ENCODE measurements around the gene SLC12A9. TPM values are rescaled to one million over a fixed set of nuclear protein-coding genes. Genes with fewer than 3 reads are reported as not detected.

SLC12A9 gene
- total RNA-seq, 5 donors from 2014 or later (not counting 1 experiment from before 2014, with no cell fraction given) = 49.9 to 72.6 (median 70.2) TPM

DNA sequence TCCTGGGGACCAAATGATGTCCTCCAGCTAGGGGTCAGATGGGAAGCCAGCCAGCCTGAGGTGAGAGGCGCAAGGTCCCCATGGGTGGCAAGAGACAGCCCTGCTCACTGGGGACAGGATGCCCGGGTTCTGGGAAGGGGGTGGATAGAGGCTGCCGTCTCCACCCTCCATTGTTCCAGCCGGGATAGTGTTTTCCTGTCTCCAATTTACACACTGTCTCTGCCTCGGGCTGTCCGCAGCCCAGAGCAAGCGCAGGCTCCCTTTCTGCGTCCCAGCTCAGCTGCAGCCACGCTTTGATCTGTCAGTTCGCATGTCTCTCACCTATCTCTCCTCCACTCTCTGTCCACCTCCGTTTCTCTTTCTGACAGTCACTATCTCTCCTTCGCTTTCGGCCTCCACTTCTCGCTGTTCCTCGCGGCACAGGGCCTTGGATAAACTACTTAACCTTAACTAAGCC is 27.3 kb upstream of the SLC12A9 start:
- Histone ChIP-seq H3K4me1 (ENCODE audit: control insufficient read depth in 1 of 2, extremely low read depth in 1 of 2, insufficient read depth in 2 of 2, low read length in 2 of 2) (peaks cover 12 to 26% of the 10 kb centered on the region in 2 experiments), H3K9me3 (no peaks in the 10 kb centered on the region), H3K27me3 (replicated peaks in 1 of 2; ENCODE audit: control insufficient read depth in 2 of 2, extremely low read depth in 1 of 2, insufficient read depth in 2 of 2, low read length in 1 of 2) (peaks cover 2 to 61% of the 10 kb centered on the region in 2 experiments), H3K27ac (ENCODE audit: low read length) (no peak overlapping the region), H3K4me3 (ENCODE audit: control insufficient read depth in 1 of 2, extremely low read depth in 1 of 2, low read length in 1 of 2) (no peak overlapping the region), H3K36me3 (ENCODE audit: control insufficient read depth in 2 of 2, extremely low read depth in 1 of 2, insufficient read depth in 1 of 2, low read length in 1 of 2) (no peaks in the 10 kb centered on the region)
- 87% methylated on average over 7 of the region's 16 CpGs for WGBS (ENCODE audit: insufficient coverage)
- ATAC-seq (replicated peaks in 1 of 4) = no peak
- POLR2A ChIA-PET = no interaction called here
- no peak for DNase-seq
- H3K4me1 Mint-ChIP-seq = peaks cover 18 to 26% (median 25%) of the 10 kb centered on the region in 3 donors
- peaks cover 26 to 42% of the 10 kb centered on the region in 2 donors for H3K27me3 Mint-ChIP-seq
- H3K36me3 Mint-ChIP-seq = no peaks in the 10 kb centered on the region
- peak overlapping the region in 1 of 2 donors; percentile 44 for H3K27ac Mint-ChIP-seq
- H3K9me3 Mint-ChIP-seq = no peaks in the 10 kb centered on the region
- H3K4me3 Mint-ChIP-seq = peak overlapping the region in 1 of 3 donors; percentile 80
- CTCF ChIA-PET = no interaction called here

DNA sequence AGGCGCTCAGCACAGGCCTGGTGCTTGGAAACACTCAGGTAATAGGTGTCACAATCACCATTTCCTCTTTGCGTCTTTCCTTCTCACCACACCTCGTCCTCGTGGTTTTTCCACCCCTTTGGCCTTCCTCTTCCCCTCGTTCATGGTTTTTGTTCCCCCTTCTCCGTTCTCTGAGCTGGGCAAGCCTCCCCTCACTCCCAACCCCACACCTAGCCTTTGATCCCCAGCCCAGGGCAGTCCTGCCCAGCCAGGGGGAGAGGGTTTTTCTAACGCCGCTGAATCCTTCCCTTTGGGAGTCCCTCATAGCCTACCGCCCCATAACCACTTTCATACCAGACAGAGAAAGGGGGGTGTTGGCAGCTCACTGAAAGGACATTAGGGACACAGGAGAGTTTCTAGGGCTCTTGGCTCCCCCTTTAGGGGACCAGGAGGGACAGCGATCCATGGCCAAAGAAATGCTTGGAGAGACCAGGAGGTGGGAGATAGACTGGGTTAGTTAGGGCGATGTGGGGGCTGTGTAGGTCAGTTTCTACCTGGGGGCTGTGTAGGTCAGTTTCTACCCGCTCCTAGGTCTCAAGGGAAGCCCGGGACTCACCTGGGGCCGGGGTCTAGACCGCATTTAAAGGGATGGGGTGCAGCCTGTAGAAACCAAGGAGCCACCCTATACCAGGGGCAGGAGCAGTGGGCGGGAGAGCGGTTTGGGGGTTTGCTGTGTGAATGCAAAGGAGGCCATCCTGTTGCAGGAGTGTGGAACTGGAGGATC is 26.6 kb upstream of the SLC12A9 start:
- H3K27me3 ChIP-seq (replicated peaks in 1 of 2; ENCODE audit: control insufficient read depth in 2 of 2, extremely low read depth in 1 of 2, insufficient read depth in 2 of 2, low read length in 1 of 2) = peaks cover 2 to 61% of the 10 kb centered on the region in 2 experiments
- POLR2A ChIA-PET = no interaction called here
- ATAC-seq (replicated peaks in 1 of 4) (no peak), DNase-seq (no peak)
- peak overlapping the region; percentile 70 to 80 (median 76) for H3K4me3 Mint-ChIP-seq
- H3K9me3 ChIP-seq = no peaks in the 10 kb centered on the region
- peak overlapping the region in 1 of 2 donors; percentile 44 for H3K27ac Mint-ChIP-seq
- H3K4me1 Mint-ChIP-seq = peaks cover 18 to 26% (median 25%) of the 10 kb centered on the region in 3 donors
- no peak overlapping the region for H3K4me3 ChIP-seq (ENCODE audit: control insufficient read depth in 1 of 2, extremely low read depth in 1 of 2, low read length in 1 of 2)
- no peak overlapping the region for H3K27ac ChIP-seq (ENCODE audit: low read length)
- CTCF ChIA-PET = no interaction called here
- no peaks in the 10 kb centered on the region for H3K9me3 Mint-ChIP-seq
- no peaks in the 10 kb centered on the region for H3K36me3 Mint-ChIP-seq
- 20% methylated on average over 11 of the region's 17 CpGs for WGBS (ENCODE audit: insufficient coverage)
- H3K36me3 ChIP-seq (ENCODE audit: control insufficient read depth in 2 of 2, extremely low read depth in 1 of 2, insufficient read depth in 1 of 2, low read length in 1 of 2) = no peaks in the 10 kb centered on the region
- peaks cover 12 to 26% of the 10 kb centered on the region in 2 experiments for H3K4me1 ChIP-seq (ENCODE audit: control insufficient read depth in 1 of 2, extremely low read depth in 1 of 2, insufficient read depth in 2 of 2, low read length in 2 of 2)
- H3K27me3 Mint-ChIP-seq = peaks cover 26 to 44% of the 10 kb centered on the region in 2 donors

DNA sequence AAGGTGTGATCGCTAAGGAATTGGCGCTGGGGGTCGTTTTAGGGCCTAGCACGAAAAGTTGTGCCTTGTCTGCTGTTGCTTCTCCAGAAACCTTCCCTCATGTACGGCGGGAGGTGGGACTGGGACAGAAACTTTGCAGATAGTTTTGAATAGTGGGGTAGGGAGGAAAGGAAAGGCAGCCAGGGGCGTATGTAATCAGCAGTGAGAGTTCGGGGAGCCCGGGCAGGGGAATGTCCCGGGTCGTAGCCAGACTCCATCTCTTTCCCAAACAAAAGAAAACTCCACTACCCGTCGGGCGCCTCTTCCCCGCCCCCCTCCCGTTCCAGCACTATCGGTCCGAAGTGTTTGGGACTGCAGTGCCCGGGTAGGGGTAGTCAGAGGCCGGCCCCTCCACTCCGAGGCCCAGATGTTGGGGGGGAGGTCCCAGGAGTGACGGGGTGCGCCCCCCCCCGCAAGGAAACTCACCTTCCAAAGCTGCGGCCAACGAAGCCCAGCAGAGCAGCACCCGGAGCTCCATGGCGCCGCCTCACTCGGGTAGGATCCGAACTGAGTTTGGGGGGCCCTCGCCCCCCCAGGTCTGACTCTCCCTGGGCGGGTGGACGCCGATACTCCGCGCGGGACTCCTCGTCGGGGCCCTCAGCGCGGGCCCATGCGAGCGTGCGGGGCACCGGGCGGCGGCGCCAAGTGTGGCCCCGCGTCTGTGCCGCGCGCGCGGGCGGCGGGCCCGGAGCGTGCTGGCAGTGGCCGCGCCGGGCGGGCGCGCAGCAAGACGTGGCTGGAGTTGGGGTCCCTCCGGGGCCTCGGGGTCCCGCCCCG is 25.8 kb upstream of the SLC12A9 start:
- H3K27me3 ChIP-seq (replicated peaks in 1 of 2; ENCODE audit: control insufficient read depth in 2 of 2, extremely low read depth in 1 of 2, insufficient read depth in 2 of 2, low read length in 1 of 2) = peaks cover 2 to 64% of the 10 kb centered on the region in 2 experiments
- Mint-ChIP-seq H3K27me3 (peaks cover 26 to 46% of the 10 kb centered on the region in 2 donors), H3K4me1 (peaks cover 18 to 26% (median 25%) of the 10 kb centered on the region in 3 donors), H3K4me3 (peak overlapping the region; percentile 70 to 80 (median 76)), H3K9me3 (no peaks in the 10 kb centered on the region), H3K36me3 (no peaks in the 10 kb centered on the region), H3K27ac (no peak overlapping the region)
- CTCF ChIA-PET = no interaction called here
- peak overlapping the region in 1 of 2 donors; percentile 57 for H3K4me3 ChIP-seq (ENCODE audit: control insufficient read depth in 1 of 2, extremely low read depth in 1 of 2, low read length in 1 of 2)
- H3K36me3 ChIP-seq (ENCODE audit: control insufficient read depth in 2 of 2, extremely low read depth in 1 of 2, insufficient read depth in 1 of 2, low read length in 1 of 2) = no peaks in the 10 kb centered on the region
- no peak for DNase-seq
- H3K27ac ChIP-seq (ENCODE audit: low read length) = no peak overlapping the region
- no peaks in the 10 kb centered on the region for H3K9me3 ChIP-seq
- WGBS (ENCODE audit: insufficient coverage) = 1% methylated on average over 49 of the region's 71 CpGs
- POLR2A ChIA-PET = no interaction called here
- peaks cover 12 to 26% of the 10 kb centered on the region in 2 experiments for H3K4me1 ChIP-seq (ENCODE audit: control insufficient read depth in 1 of 2, extremely low read depth in 1 of 2, insufficient read depth in 2 of 2, low read length in 2 of 2)
- ATAC-seq (replicated peaks in 1 of 4) = peak; percentile 36 to 54 (median 50)

DNA sequence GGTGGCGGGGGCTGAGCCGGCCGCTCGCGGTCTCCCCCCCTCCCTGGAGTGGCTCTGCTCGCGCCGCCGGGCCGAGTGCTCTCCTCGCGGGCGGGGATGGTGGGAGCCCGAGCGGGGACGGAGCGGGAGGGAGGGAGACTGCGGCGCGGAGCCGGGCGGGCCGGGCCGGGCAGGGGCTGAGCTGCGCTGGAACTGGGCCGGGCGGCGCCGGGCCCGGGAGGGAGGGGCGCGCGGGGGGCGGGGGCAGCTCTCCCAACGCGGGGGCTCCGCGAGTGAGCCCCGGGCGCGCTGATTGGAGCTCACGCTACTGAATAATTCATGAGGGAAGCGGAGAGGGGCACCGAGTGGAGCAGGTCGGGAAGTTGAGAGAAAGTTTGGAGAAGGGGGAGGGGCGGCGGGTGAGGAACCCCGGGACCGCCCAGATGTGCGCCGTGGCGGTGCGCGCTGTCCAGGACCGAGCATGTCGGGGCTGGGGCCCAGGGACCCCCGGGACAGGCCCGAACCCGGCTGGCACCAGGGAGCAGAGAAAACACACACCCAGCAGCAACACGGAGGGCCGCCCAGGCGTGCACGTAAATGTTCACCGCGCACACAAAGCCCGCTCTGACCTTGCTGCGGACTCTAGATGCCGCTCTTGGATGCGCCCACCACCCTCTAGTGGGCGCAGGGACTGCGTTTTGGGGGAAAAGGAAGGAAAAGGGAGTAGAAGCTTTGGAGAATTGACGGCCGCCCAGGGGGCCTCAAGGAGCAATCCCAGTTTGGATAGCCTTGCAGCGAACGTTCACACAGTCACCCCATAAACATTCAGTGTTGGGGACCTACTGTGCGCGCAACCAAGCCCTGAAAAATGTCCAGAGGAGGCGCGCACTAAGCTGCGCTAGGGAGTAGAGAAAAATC is 24.9 kb upstream of the SLC12A9 start, which contains the start of gene EPHB4:
Gene EPHB4 (minus strand): TSS at position 194 of the 897 bp plus-strand sequence. CDS start 493 bp downstream, outside the sequence.
- H3K4me1 Mint-ChIP-seq = peaks cover 18 to 26% (median 25%) of the 10 kb centered on the region in 3 donors
- H3K36me3 Mint-ChIP-seq = no peaks in the 10 kb centered on the region
- H3K4me3 Mint-ChIP-seq = peak within 1 kb of the TSS; percentile 70 to 86 (median 76)
- Histone ChIP-seq H3K27ac (ENCODE audit: low read length) (no peak within 1 kb of the TSS), H3K36me3 (ENCODE audit: control insufficient read depth in 2 of 2, extremely low read depth in 1 of 2, insufficient read depth in 1 of 2, low read length in 1 of 2) (no peaks in the 10 kb centered on the region), H3K4me1 (ENCODE audit: control insufficient read depth in 1 of 2, extremely low read depth in 1 of 2, insufficient read depth in 2 of 2, low read length in 2 of 2) (peaks cover 12 to 26% of the 10 kb centered on the region in 2 experiments), H3K4me3 (ENCODE audit: control insufficient read depth in 1 of 2, extremely low read depth in 1 of 2, low read length in 1 of 2) (peak within 1 kb of the TSS; percentile 30 to 80), H3K27me3 (replicated peaks in 1 of 2; ENCODE audit: control insufficient read depth in 2 of 2, extremely low read depth in 1 of 2, insufficient read depth in 2 of 2, low read length in 1 of 2) (peaks cover 2 to 67% of the 10 kb centered on the region in 2 experiments), H3K9me3 (no peaks in the 10 kb centered on the region)
- WGBS (ENCODE audit: insufficient coverage) = 2% methylated on average over 46 of the region's 80 CpGs
- ATAC-seq (replicated peaks in 1 of 4) (peak; percentile 37 to 55 (median 46)), DNase-seq (no peak)
- CTCF ChIA-PET = no interaction called here
- no peak within 1 kb of the TSS for H3K27ac Mint-ChIP-seq
- POLR2A ChIA-PET = no interaction called here
- no peaks in the 10 kb centered on the region for H3K9me3 Mint-ChIP-seq
- H3K27me3 Mint-ChIP-seq = peaks cover 26 to 46% of the 10 kb centered on the region in 2 donors

DNA sequence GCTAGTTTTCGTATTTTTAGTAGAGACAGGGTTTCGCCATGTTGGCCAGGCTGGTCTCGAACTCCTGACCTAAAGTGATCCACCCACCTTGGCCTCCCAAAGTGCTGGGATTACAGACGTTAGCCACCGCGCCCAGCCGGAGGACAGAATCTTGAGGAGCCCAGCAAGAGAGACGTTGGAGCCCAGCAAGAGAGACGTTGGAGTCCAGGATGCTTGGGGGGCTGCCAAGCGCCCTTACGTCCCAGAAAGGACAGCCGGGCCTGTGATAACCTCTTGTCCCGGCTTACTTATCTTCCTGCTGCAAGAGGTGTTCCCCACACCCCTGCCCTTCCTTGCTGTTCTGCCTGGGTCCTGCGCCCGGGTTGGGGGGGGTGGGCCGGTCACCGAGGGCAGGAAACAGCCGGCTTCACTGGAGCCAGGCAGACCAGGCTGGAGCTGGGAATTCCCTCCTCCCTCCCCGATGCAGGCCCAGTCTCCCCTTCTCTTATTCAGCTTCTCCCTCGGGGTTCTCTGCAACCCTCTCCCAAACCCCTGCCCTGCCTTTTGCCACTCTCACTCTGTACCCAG is 23.3 kb upstream of the SLC12A9 start:
- Histone ChIP-seq H3K36me3 (ENCODE audit: control insufficient read depth in 2 of 2, extremely low read depth in 1 of 2, insufficient read depth in 1 of 2, low read length in 1 of 2) (no peaks in the 10 kb centered on the region), H3K9me3 (no peaks in the 10 kb centered on the region), H3K27me3 (replicated peaks in 1 of 2; ENCODE audit: control insufficient read depth in 2 of 2, extremely low read depth in 1 of 2, insufficient read depth in 2 of 2, low read length in 1 of 2) (peaks cover 2 to 60% of the 10 kb centered on the region in 2 experiments), H3K27ac (ENCODE audit: low read length) (no peak overlapping the region), H3K4me1 (ENCODE audit: control insufficient read depth in 1 of 2, extremely low read depth in 1 of 2, insufficient read depth in 2 of 2, low read length in 2 of 2) (peaks cover 12 to 26% of the 10 kb centered on the region in 2 experiments), H3K4me3 (ENCODE audit: control insufficient read depth in 1 of 2, extremely low read depth in 1 of 2, low read length in 1 of 2) (no peak overlapping the region)
- ATAC-seq (replicated peaks in 1 of 4) (no peak), DNase-seq (no peak)
- peaks cover 26 to 40% of the 10 kb centered on the region in 2 donors for H3K27me3 Mint-ChIP-seq
- no peaks in the 10 kb centered on the region for H3K36me3 Mint-ChIP-seq
- peak overlapping the region in 1 of 3 donors; percentile 38 for H3K4me3 Mint-ChIP-seq
- 61% methylated on average over 18 of the region's 20 CpGs for WGBS (ENCODE audit: insufficient coverage)
- no peak overlapping the region for H3K27ac Mint-ChIP-seq
- peaks cover 18 to 26% (median 25%) of the 10 kb centered on the region in 3 donors for H3K4me1 Mint-ChIP-seq
- no peaks in the 10 kb centered on the region for H3K9me3 Mint-ChIP-seq
- POLR2A ChIA-PET = no interaction called here
- CTCF ChIA-PET = no interaction called here

Measured in T-cell (primary cell).